Bone marrow (tissue), 2 donors: Measurements from ENCODE around the gene SPIRE2.
"Not testable (repeated sequence)": the region's sequence is repeated elsewhere in the genome, so short reads cannot be mapped to it uniquely, and the experiment has no call there.

Source experiments
- DNase-seq, 2 donors: peaks; one replicate each; lab custom pipeline; 2025; lab: John Stamatoyannopoulos, UW

SPIRE2 gene

DNA sequence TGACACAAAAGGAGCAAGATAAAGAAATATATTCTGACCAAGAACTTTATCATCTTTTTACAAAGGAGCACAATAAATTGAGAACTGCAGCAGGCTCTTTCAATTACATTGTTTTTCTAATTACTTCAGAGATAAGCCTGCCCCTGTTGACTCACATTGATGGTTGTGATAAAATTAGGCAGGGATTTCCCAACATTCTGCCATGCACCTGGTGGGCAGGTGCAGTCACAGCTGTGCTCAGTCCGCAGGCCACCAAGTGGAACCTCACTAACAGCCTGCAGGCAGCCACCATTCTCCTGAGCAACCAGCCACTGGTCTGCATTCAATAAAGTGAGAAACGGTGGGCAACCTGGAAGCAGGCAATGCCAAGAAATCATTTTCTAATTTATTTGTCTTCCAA lies 17.0 kb upstream of the SPIRE2 start:
- no peak for DNase-seq

DNA sequence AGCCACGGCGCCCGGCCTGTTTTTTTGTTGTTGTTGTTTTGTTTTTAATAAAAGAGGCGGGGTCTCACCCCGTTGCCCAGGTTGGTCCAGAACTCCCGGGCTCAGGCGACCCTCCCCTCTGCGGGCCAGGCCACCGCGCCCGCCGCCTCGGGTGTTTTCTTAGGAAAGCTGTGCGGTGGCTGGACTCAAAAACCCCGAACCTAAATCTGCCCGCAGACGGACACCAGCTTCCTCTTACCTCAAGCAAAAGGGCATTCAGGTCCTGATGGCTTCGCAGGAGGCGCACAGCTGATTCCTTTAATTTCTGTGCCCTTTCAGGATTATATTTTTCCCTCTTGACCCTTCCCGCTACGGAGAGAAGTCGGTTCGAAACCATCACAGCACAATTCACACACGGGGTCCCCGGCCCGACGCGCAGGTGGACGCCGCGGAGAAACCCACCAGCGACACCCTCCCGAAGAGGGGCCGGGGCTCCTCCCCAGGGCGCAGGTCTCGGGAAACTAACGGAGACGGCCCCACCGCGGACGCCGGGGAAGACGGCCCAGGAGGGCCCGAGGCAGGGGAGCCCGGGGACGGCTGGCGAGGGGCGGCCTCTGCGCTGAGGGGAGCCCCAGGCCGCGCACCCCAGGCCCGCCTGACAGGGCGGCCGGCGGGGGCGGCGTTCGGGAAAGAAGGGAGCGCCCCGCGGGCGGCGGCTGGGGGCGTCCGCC lies 12.5 kb upstream of the SPIRE2 start:
- DNase-seq, result no peak

DNA sequence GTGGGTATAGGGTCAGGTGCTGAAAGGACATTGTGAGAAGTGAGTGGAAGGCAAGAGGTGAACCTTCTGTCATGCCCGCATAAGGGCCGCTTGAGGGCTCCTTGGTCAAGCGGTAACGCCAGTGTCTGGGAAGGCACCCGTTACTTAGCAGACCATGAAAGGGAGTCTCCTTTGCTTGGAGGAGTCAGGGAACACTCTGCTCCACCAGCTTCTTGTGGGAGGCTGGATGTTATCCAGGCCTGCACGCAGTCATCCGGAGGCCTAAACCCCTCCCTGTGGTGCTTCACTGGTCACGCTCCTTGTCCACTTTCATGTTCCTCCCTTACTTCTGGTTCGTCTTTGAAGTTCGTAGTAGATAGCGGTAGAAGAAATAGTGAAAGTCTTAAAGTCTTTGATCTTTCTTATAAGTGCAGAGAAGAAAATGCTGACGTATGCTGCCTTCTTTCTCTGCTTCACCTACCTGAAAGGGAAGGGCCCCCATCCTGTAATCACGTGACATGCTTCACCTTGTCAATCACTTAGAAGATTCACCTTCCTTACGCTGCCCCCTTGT lies 9.3 kb upstream of the SPIRE2 start:
- not testable (repeated sequence) for DNase-seq

DNA sequence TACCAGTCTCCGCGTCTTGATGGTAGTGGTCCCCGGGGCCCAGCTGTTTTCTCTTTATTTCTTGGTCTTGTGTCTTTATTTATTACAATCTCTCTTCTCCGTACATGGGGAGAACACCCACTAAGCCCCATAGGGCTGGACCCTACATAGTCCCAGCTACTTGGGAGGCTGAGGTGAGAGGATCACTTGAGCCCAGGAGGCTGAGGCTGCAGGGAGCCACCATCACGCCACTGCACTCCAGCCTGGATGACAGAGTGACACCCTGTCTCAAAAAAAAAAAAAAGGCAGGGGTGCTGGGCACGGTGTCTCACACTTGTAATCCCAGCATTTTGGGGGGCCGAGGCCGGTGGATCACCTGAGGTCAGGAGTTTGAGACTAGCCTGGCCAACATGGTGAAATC lies 8.8 kb upstream of the SPIRE2 start:
- DNase-seq, result not testable (repeated sequence)

DNA sequence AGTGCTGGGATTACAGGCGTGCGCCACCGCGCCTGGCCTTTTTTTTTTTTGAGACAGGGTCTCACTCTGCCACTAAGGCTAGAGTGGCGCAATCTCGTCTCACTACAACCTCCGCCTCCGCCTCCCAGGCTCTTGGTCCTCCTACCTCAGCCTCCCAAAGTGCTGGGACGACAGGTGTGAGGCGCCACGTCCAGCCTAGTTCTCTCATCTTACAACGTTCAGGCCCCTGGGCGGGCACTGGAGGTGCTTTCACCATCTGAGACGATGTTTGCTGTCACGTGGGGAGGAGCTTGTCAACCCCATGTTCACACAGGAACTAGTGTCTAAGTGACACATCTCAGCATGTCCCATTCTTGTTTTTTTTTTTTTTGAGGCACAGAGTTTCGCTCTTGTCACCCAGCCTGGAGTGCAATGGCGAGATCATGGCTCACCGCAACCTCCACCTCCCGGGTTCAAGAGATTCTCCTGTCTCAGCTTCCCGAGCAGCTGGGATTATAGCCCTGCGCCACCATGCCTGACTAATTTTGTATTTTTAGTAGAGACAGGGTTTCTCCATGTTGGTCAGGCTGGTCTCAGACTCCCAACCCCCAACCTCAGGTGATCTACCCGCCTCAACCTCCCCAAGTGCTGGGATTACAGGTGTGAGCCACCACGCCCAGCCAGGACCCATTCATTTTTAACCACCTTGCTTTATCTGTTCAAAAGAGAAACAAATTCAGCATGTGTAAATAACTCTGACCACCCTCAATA lies 6.7 kb upstream of the SPIRE2 start:
- no peak for DNase-seq

DNA sequence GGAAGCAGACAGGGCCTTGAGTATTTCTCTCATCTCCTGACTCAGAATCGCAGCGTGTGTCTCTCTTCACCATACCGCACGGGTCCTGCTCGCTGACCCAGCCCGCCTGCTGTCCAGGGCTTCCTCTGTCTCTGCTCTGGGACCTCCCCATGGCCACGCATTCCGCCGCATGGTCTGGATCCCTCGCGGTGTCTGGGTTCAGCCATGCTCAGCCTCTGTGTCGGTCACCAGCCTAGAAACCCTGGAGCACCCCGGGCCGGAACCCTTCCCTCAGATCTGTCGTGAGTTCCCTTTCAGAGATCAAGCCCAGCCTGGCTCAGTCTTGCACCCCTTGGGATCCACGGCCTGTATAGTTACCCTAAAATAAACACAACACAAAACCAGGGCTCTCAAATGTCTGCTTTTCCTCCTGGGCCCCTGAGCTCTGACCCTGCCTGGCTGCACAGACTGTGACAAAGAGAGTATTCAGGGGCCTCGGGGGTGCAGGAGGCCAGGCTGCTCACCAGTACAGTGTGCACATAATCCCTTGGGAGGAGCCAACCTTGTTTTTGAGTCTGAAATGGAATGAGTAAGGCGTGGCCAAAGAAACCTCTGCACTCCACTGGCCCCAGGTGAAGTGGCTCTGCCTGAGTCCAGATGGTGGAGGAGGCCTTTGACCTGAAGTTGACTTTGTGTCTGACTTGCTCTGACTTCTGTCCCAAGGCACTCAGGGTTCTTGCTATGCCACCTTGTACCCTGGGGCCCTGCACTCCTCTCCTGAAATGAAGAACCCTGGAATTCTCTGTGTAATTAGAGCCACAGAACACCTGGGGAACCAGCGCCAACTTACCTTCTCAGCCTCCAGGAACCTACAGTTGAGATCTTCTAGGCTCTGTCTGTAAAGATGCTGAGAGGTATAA lies 5.8 kb upstream of the SPIRE2 start:
- no peak for DNase-seq

DNA sequence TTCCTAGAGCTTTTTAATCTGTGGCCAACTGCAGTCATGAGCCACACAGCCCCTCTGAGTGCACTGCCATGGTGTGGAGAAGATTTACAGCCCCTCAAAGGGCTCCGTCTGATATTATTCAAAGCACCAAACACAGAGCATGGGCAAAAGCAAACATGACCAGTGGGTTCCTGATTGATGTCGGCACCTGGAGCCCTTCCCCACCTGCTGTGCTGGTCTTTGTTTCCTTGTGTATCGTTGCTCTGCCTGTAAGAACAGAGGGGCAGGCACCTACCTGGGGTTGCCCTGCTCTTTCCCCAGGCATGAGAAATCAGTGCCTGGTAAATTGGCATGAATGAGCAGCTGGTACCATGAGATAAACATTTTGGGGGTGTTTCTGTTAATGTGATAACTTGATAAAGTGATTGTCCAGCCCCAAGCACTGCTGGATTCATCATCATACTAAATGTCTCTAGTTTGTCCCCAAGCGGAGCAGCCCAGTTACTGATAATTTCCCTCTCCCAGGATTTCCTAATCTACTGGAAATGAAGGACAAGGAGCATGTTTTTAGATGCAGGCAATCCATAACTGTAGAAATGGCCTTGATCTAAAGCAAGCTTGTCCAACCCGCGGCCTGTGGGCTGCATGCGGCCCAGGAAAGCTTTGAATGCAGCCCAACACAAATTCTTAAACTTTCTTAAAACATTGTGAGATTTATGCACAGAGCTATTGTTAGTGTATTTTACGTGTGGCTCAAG lies 5.0 kb upstream of the SPIRE2 start:
- DNase-seq, result no peak

DNA sequence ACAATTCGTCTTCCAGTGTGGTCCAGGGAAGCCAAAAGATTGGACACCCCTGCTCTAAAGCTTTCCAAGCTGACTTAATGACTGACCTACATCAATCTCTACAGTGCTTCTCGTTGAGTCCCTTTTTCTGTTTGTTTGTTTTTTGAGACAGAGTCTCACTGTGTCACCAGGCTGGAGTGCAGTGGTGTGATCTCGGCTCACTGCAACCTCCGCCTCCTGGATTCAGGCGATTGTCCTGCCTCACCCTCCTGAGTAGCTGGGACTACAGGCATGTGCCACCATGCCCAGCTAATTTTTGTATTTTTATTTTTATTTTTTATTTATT lies 4.5 kb upstream of the SPIRE2 start:
- DNase-seq, result not testable (repeated sequence)

DNA sequence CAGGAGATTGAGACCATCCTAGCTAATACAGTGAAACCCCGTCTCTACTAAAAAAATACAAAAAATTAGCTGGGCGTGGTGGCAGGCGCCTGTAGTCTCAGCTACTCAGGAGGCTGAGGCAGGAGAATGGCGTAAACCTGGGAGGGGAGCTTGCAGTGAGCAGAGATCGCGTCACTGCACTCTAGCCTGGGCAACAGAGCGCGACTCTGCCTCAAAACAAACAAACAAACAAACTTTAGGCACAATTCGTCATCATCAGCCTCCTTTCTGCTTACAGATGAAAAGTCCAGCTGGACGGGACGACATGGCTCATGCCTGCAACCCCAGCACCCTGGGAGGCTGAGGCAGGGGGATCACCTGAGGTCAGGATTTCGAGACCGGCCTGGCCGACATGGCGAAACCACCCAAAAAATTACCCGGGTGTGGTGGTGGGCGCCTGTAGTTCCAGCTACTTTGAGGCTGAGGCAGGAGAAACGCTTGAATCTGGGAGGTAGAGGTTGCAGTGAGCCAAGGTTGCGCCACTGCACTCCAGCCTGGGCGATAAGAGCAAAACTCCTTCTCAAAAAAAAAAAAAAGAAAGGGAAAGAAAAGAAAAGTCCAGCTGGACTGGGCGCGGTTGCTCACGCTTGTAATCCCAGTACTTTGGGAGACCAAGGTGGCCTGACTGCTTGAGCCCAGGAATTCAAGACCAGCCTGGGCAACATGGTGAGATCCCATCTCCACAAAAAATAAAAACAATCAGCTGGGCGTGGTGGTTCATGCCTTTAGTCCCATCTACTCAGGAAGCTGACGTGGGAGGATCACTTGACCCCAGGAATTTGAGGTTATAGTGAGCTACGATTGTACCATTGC lies 1.5 kb upstream of the SPIRE2 start:
- no peak for DNase-seq

DNA sequence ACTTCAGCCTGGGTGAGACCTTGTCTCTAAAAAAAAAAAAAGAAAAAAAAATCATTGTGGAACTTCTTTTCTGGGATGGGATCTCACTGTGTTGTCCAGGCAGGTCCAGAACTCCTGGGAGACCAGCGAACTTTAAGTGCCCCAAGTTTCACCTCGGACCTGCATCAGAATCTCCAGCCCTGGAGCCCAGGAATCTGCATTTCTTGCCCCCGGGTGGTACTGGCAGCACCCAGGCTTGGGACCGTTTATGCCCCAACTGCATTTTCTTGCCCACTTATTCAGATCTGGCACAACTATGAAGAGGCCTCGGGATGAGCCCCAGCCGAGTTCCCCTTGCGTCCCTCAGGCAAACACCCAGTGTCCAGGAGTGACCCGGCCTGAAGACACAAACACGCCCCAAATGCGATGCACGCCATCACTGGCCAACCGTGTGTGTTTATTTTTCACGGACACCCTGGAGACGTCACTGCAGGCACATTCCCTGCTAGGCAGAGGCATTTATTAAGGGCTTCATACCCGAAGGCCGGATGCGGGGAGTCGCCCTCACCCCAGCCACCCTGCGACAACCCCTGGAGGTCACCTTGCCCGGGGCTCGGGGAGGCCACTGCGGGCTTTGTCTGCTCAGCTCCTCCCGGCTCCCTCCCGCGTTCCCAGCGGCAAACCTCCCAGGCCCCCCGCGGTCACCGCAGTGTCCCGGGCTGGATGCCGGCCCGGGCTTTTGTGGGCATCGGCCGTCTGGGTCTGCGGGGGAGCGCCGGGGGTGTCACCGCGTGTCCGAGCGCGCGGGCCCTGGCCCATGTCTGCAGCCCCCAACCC lies 684 bp upstream of the SPIRE2 start:
- DNase-seq, result no peak

DNA sequence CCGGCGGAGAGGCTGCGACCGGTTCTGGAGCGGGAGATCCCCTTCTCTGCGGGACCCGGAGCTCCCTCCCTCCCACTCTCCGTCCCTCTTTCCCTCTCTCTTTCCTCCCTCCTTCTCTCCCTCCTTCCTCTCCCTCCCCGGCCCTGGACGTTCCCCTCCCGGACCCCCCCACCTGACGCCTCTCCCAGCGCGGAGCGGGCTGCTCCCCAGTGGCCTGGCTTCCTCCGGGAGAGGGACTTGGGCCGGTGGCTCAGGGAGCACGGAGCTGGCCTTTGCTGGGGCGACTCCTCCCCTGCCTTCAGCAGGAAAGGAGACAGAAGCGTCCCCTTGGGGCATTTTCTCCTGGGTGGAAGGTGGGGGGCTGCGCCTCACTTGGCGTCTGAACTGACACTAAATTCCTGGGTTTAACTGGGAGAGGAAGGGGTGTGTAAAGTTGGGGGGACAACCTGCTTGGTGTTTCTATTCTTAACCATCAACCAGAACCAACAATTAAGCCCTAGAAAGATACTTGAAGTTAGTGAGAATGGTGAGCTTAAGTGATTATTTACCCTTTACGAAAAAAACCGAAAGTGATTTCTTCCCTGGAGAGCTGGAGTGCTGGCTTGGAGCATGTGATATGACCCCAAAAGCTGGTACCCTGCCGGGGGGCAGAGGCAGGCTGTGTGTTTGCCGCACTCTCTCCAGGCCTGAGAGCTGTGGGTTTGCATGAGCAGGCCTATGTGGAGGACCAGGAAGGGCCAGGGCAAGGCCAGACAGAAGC lies 775 bp downstream of the SPIRE2 start:
- no peak for DNase-seq

DNA sequence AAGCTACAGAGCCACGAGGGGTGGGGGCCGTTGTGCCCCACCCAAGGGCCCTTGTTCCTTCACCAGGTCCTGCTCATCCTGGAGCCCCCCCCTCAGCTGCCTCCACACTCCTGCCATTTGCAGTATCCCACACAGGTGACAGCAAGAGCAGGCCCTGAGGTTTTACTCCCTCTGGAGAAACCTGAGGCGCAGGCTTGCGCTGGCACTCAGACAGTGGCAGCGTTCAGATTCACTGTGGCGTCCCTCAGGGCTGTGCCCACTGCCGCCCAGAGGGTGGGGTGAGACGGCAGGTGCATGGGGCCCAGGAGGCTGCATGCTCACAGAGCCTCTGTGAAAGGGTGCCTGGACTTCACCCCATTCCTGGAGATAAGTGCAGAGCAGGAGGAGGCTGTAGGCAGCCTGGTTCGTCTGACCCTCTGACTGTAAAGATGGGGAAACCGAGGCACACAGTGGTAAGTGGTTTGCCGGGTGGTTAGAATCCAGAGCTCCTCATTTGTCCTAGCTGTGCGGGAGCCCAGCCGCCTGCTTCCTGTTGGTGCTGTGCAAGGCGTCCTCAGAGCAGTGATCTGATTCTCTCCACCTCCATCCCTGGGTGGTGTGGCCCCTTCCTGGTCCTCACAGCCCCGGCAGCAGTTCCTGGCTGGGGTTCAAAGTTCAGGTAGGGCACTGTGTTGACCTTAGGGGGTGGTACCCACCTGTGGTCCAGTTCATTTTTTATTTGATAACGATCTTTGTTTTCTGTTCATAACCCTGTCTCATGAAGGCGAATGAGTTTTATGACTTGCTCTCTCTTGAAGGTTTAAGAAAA lies 1.6 kb downstream of the SPIRE2 start:
- no peak for DNase-seq

DNA sequence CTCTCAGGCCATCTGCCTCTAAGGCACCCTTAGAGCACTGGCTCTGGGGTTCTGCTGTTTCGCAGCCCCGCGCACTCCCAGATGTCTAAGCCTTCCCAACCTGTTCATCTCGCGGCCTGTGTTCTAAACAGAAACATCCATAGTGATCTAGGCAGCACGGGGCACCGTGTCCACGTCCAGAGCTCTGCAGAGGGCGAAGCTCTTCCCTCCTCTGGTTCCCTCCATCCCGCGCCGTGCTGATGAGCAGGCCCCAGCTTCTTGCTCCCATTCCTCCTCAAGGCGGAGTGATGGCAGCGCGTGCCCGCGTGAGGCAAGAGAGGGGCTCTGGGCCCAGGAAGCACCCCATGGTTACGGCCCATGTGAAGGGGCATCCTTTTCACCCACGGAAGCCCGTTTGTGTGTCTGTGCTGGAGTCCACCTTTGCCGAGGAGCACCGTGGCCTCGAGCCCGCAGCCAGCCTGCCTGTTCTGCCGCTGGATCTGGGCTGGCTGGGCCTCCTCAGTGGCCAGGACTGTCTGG lies 3.6 kb downstream of the SPIRE2 start:
- no peak for DNase-seq

DNA sequence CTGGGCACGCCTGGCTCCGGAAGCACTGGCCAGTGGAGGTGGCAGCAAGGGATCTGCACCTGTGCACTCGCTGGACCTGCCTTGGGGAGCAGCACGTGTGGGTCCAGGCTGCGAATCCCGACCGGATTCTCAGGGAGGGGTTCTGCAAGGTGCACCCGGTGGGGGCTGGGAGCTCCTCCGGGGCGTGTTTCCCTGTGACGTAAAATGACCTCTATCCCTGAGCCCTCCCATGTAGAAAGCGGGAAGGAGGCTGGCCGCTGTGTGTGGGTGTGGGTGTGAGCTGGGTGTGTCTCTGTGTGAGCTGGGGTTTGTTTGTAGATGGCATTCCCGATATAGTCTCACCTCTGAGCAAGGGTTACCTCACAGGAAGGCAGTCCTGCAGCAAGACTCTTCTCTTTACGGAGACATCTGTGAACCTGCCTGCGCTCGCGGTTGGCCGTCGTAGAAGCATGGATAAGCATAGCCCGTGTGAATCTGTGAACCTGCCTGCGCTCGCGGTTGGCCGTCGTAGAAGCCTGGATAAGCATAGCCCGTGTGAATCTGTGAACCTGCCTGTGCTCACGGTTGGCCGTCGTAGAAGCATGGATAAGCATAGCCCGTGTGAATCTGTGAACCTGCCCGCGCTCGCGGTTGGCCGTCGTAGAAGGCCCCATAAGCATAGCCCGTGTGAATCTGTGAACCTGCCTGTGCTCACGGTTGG lies 5.5 kb downstream of the SPIRE2 start:
- DNase-seq, result not testable (repeated sequence)

DNA sequence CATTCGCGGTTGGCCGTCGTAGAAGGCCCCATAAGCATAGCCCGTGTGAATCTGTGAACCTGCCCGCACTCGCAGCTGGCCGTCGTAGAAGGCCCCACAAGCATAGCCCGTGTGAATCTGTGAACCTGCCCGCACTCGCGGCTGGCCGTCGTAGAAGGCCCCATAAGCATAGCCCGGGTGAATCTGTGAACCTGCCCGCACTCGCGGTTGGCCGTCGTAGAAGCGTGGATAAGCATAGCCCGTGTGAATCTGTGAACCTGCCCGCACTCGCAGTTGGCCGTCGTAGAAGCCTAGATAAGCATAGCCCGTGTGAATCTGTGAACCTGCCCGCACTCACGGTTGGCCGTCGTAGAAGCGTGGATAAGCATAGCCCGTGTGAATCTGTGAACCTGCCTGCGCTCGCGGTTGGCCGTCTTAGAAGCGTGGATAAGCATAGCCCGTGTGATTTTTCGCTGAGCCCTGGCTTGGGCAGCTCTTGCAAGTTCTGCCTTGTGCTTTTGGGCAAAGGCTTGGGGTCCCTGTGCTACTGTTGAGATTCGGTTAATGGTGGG lies 6.6 kb downstream of the SPIRE2 start:
- DNase-seq, result not testable (repeated sequence)

DNA sequence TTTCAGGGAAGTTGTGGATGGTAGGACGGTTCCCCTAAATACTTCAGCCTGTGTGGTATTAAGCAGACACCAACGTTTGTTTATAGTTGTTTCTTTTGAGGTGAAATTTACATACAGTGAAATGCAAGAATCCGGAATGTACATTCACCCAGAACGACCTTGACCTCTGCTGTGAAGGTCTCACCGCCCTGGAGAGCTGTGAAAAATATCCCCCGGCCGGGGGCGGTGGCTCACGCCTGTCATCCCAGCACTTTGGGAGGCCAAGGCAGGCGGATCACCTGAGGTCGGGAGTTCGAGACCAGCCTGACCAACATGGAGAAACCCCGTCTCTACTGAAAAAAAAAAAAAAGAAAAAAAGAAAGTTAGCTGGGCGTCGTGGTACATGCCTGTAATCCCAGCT lies 8.2 kb downstream of the SPIRE2 start:
- DNase-seq, result not testable (repeated sequence)

DNA sequence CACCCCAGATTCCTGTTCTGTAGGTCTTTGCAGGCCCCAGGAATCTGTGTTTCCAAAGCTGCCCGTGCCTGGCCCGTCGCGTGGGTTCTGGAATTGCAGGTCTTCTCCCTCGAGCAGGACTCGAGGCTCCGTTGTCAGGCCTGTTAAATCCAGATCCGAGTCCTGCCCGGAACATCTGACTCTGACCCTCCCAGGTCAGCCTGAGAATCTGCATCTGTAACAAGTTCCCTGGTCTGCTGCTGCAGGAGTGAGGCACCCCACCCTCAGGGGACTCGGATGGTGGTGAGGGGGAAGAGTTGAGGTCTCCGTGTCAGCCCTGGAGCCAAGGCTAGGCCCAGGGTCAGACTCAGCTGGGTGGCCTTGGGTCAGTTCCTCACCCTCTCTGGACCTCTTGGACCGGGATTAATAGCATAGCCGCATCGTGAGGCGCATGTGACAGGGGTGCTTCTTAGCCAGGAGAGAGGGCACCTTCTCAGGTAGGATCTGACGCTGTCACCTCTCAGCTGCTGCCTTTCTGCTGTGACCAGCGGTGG lies 8.8 kb downstream of the SPIRE2 start:
- no peak for DNase-seq
